Immature natural killer cell (primary cell): Measurements from ENCODE around the gene SPECC1L. TPM values are rescaled to one million over a fixed set of nuclear protein-coding genes. Genes with fewer than 3 reads are reported as not detected.
A peak's percentile ranks its signal among the peaks of the same experiment; 100 is the strongest.

ENCODE experiments used
- DNase-seq, 3 donors: peaks; one replicate each; pipeline ENCODE4 v3.0.0; 2022; ENCODE audit warnings: mixed read lengths in 1 of 3
- H3K27ac Mint-ChIP-seq, 6 donors: one replicate each; pipeline ENCODE4 v1.8.0; 2020; ENCODE audit warnings: mixed read lengths in 6 of 6, mild to moderate bottlenecking in 5 of 6, inconsistent platforms in 4 of 6, moderate library complexity in 3 of 6
- H3K27me3 Mint-ChIP-seq, 3 donors: one replicate each; pipeline ENCODE4 v1.8.0; 2020 to 2021; ENCODE audit warnings: low read depth in 3 of 3, mild to moderate bottlenecking in 3 of 3, mixed read lengths in 3 of 3, moderate library complexity in 3 of 3, inconsistent platforms in 1 of 3
- H3K36me3 Mint-ChIP-seq, 3 donors: one replicate each; pipeline ENCODE4 v1.8.0; 2020; ENCODE audit warnings: mixed read lengths in 3 of 3, inconsistent platforms in 2 of 3, mild to moderate bottlenecking in 2 of 3
- H3K4me1 Mint-ChIP-seq, 2 donors: one replicate each; pipeline ENCODE4 v1.8.0; 2020; ENCODE audit warnings: inconsistent platforms in 2 of 2, mild to moderate bottlenecking in 2 of 2, mixed read lengths in 2 of 2, moderate library complexity in 1 of 2
- H3K4me3 Mint-ChIP-seq, 5 donors: one replicate each; pipeline ENCODE4 v1.8.0; 2020; ENCODE audit warnings: mild to moderate bottlenecking in 5 of 5, mixed read lengths in 5 of 5, inconsistent platforms in 3 of 5, moderate library complexity in 3 of 5
- H3K9me3 Mint-ChIP-seq, 6 donors: one replicate each; pipeline ENCODE4 v1.8.0; 2020; ENCODE audit warnings: mild to moderate bottlenecking in 6 of 6, mixed read lengths in 6 of 6, inconsistent platforms in 4 of 6, moderate library complexity in 3 of 6
- polyA plus RNA-seq, 3 donors: library from polyadenylated mRNA; unstranded; fragments of 300-500 nt; fragmentation: Illumina TruSeq; gene quantifications; one replicate each; pipeline ENCODE4 v1.2.3, GENCODE V29; 2021

Gene SPECC1L
- polyA plus RNA-seq, 3 donors from 2014 or later, result 3.0 to 17.6 (median 5.3) TPM

DNA sequence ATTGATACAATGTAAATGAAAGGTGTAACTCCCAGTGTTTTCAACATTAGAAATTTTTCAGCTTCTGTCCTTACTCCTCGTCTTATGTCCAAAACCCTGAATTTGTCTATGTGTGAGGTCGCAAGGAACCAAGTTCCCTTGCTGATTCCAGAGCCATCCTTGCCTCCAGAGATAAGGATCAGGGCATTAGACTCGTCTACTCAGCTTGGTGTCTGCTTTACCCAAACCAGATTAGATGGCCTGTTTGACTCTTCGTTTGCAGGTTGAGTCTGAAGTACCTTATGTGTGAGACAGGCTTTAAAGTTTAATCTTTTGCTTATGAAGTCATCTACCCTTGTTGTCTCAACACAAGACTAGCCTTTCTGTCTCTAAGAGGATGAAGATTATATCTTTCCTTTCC lies 55.6 kb downstream of the SPECC1L start:
- DNase-seq, result no peak
- Mint-ChIP-seq H3K27ac (no peak overlapping the region), H3K27me3 (peaks cover 0 to 2% (median 1%) of the 10 kb centered on the region in 3 donors), H3K36me3 (peaks cover 5 to 44% (median 19%) of the 10 kb centered on the region in 3 donors), H3K4me1 (peaks cover 11 to 30% of the 10 kb centered on the region in 2 donors), H3K4me3 (no peak overlapping the region), H3K9me3 (no peaks in the 10 kb centered on the region)

DNA sequence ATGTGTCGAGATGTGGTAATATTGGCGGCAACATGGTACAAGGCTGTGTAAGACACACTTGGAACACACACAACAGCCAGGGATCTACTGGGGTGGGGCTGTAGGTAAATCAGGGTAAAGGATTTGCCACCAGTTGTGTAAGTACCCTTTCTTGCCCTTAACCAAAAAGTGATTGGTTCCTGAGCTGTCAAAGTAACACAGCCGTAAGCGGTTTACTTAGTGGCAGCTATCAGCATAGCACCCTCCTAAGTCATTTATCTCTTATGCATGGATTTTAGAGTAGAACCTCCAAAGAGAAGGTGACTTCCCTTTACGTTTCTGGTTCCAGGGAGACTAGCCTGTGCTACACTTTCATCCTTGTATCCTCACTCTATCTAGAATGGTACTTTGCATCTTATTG lies 57.2 kb downstream of the SPECC1L start:
- Mint-ChIP-seq H3K27me3 (peaks cover 0 to 2% (median 1%) of the 10 kb centered on the region in 3 donors), H3K9me3 (no peaks in the 10 kb centered on the region), H3K27ac (no peak overlapping the region), H3K36me3 (peaks cover 5 to 34% (median 13%) of the 10 kb centered on the region in 3 donors), H3K4me3 (no peak overlapping the region), H3K4me1 (peaks cover 11 to 30% of the 10 kb centered on the region in 2 donors)
- DNase-seq, result no peak

DNA sequence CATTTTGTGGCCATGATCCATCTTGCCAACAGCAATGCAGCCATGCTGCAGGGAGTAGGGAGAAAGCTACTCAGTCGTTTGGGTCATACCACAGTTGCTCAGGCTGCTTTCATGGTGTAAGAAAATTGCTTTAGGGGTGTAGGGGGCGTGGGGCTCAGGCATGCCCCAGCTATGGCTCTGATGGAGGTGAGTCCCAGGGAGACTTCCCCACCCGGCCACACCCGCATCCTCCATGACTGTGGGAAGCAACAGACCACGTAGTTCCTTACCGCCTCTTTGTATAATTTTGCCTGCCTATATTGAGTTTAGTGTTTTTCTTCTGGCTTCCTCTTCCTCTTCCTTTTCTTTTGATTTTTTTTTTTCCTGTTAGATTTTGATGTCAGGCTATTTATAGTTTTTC lies 58.8 kb downstream of the SPECC1L start:
- Mint-ChIP-seq H3K9me3 (no peaks in the 10 kb centered on the region), H3K27me3 (peaks cover 0 to 2% (median 1%) of the 10 kb centered on the region in 3 donors), H3K4me1 (peaks cover 7 to 24% of the 10 kb centered on the region in 2 donors), H3K27ac (peak overlapping the region in 4 of 6 donors; percentile 12 to 74 (median 50)), H3K36me3 (peaks cover 5 to 31% (median 13%) of the 10 kb centered on the region in 3 donors), H3K4me3 (no peak overlapping the region)
- no peak for DNase-seq

DNA sequence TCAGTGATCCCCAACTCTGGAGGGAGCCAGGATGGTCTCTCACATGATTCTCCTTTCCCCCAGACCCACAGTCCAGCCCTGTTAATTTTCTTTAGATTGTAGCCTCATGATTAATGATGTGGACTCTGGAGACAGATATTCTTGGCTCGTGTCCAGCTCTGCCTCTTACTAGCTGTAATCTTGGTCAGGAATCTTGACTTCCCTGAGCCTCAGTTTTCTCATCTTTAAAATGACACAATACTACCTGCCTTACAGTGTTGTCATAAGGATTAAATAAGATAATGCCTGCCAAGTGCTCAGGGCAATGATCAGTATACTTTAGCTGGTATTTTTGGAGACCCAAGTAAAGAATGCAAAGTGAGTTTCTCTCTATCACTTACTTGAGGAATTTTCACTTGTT lies 60.0 kb downstream of the SPECC1L start:
- H3K9me3 Mint-ChIP-seq, result no peaks in the 10 kb centered on the region
- DNase-seq, result no peak
- H3K4me3 Mint-ChIP-seq, result no peak overlapping the region
- H3K27me3 Mint-ChIP-seq, result peaks cover 0 to 2% (median 1%) of the 10 kb centered on the region in 3 donors
- peaks cover 13 to 38% (median 21%) of the 10 kb centered on the region in 3 donors for H3K36me3 Mint-ChIP-seq
- H3K4me1 Mint-ChIP-seq, result peaks cover 5 to 22% of the 10 kb centered on the region in 2 donors
- H3K27ac Mint-ChIP-seq, result peak overlapping the region in 1 of 6 donors; percentile 44

DNA sequence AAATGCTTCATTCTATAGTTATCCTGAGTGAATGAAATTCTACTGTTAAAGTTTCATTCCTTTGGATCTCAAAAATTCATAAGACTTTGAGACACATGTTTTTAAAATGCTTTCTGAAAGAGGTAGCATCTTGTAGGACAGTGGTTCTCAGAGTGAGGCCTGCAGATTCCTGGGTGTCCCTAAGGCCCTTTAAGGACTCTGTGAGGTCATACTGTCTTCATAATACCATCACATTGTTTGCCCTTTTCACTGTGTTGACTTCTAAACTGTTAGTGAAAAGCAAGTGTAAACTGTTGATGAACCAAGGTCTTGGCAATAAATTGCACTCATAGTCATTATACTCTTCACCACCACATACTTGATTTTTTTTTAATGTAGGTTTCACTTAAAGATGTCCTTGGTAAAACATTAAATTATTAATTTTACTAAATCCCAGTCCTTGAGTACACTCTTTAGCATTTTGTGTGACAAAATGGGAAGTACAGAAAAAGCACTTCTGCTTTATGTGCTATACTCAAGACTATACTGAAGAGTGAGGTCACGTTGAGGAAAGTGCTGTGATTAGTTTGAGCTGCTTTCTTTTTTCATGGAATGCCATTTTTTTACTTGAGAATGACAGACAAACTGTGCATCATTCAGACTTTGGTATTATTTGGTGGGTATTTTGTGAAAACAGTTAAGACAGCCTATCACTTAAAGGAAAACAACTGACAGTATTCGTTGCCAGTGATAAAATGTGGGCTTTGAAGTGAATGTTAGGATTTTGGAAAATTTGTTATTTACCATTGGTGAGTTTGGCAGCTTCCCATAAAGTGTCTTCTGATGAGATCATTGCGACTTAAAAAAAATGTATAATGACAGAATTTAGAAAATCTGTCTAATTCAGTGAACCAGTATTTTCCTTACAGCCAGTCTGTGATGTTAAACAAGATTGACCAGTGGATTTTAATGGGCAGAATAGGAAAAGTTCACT lies 61.1 kb downstream of the SPECC1L start:
- Mint-ChIP-seq H3K27me3 (peaks cover 0 to 2% (median 0%) of the 10 kb centered on the region in 3 donors), H3K4me3 (no peak overlapping the region), H3K4me1 (peaks cover 5 to 14% of the 10 kb centered on the region in 2 donors), H3K36me3 (peaks cover 13 to 38% (median 18%) of the 10 kb centered on the region in 3 donors), H3K27ac (peak overlapping the region in 1 of 6 donors; percentile 53), H3K9me3 (no peaks in the 10 kb centered on the region)
- DNase-seq, result no peak

DNA sequence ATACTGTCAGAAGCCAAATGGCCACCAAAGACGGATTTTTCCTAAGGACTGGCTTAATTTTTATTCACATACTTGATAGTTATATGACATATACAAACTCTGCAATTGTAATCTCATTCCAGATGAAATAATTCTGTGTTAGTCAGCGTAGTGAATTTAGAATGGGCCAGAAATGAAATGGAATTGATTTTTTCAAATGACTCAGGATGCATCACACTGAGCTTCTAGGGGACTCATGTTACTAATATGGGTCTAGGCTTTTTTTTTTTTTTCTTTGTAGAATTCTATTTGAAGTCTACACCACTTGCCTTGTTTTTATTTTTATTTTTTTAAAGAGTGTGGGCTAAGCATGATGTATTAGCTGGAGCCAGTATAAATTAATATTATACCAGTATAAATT lies 62.7 kb downstream of the SPECC1L start:
- H3K4me1 Mint-ChIP-seq, result peaks cover 5 to 14% of the 10 kb centered on the region in 2 donors
- no peak for DNase-seq
- H3K9me3 Mint-ChIP-seq, result no peaks in the 10 kb centered on the region
- peaks cover 0 to 2% (median 0%) of the 10 kb centered on the region in 3 donors for H3K27me3 Mint-ChIP-seq
- H3K27ac Mint-ChIP-seq, result no peak overlapping the region
- no peak overlapping the region for H3K4me3 Mint-ChIP-seq
- H3K36me3 Mint-ChIP-seq, result peaks cover 13 to 37% (median 24%) of the 10 kb centered on the region in 3 donors

DNA sequence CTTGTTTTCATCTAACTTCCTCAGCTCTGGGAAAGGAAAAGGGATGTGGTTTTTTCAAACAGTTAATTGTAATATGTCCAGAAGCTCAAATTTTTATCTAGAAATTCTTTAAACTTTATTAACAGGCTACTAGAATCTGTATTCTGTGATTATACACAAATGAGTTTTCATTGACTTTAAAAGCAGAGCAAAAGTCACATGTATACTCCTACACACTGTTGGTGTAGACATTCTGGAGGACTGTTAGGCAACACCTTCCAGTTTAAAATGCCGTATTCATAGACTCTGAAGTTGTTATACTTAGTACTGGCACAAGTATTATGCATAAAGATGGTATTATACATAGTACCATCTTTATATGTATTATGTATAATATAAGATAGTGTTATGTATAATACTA lies 64.9 kb downstream of the SPECC1L start:
- Mint-ChIP-seq H3K4me3 (no peak overlapping the region), H3K27me3 (no peaks in the 10 kb centered on the region), H3K36me3 (peaks cover 8 to 26% (median 23%) of the 10 kb centered on the region in 3 donors), H3K27ac (peak overlapping the region in 2 of 6 donors; percentile 46 to 78), H3K9me3 (no peaks in the 10 kb centered on the region), H3K4me1 (peaks cover 4 to 9% of the 10 kb centered on the region in 2 donors)
- DNase-seq, result no peak

DNA sequence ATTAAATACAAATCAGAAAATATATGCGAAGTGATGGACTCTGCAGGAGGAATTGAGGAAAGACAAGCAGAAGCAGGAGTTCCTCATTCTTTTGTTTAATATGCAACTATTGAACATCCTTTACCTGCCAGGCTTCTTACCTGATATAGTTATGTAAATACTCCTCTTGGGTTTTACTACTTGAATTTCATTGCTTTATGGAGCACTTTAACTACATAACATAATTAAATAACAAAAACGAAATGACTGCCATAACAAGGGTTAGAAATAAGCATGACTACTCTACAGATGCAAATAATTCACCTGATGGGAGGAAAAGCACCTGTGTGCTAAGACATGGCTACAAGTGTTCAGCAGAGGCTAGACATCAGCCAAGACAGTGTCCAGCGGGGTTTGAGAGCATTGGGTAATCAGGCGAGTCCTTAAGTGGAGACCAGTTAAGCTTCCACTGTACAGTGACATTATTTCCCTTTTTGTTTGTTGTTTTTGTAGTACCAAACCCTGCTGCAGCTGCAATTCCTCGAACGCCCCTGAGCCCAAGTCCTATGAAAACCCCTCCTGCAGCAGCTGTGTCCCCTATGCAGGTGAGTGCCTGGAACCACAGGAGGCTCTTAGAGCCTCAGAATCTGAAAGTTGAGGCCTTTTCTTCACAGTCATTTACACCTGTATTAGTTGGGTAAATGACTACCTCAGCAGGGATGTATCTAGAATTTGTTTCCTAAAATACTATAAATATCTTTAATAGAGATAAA lies 67.4 kb downstream of the SPECC1L start:
- H3K27me3 Mint-ChIP-seq, result no peaks in the 10 kb centered on the region
- H3K4me3 Mint-ChIP-seq, result no peak overlapping the region
- no peaks in the 10 kb centered on the region for H3K9me3 Mint-ChIP-seq
- H3K36me3 Mint-ChIP-seq, result peaks cover 17 to 40% (median 21%) of the 10 kb centered on the region in 3 donors
- DNase-seq, result no peak
- H3K4me1 Mint-ChIP-seq, result peaks cover 4 to 9% of the 10 kb centered on the region in 2 donors
- H3K27ac Mint-ChIP-seq, result no peak overlapping the region

DNA sequence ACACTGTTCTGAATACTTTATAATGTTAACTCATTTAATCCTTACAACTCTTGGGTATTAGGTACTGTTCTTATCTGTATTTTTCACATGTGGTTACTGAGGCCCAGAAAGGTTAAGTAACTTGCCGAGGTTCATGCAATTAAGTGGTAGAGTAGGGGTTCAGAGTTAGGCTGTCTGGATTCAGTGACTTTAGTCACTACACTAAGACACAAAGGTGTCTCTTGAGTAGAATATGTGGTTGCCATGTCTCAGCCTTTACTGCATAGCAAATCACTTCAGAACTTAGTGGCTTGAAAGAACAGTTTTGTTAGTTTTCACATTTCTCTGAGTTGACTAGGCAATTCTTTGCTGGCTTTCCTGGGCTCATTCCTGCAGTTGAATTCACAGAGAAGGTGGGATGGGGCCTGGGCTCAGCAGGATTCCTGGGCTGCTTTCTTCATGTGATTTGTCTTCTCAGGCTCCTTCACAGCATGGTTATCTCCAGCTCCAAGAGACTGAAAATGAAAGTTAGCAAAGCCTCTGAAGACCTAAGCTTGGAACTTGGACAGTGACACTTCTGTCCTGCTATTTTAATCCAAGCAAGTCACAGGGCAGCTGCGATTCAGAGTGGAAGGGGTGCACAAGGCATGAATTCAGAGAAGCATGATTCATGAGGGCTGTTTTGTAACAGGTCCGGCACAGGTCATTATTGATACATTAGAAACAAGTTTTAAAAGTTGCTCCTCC lies 68.3 kb downstream of the SPECC1L start:
- Mint-ChIP-seq H3K36me3 (peaks cover 17 to 40% (median 22%) of the 10 kb centered on the region in 3 donors), H3K27ac (peak overlapping the region in 2 of 6 donors; percentile 23 to 53), H3K9me3 (no peaks in the 10 kb centered on the region), H3K4me1 (peaks cover 4 to 9% of the 10 kb centered on the region in 2 donors), H3K27me3 (no peaks in the 10 kb centered on the region), H3K4me3 (no peak overlapping the region)
- DNase-seq, result no peak

DNA sequence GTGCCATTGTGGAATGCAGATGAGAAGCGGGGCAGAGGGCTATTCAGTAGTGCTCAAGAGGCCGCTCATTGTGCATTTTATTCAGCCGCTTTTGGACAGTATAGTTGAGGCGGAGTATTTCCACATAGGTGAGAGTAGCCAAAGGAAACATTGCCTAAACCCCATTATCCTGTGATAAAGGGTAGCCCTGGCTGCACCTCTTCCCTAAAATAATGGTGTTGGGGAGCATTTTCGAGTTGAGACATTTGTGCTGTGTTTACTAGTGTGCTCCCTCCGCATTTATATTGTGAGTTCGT lies 68.8 kb downstream of the SPECC1L start:
- Mint-ChIP-seq H3K4me3 (no peak overlapping the region), H3K4me1 (peaks cover 4 to 9% of the 10 kb centered on the region in 2 donors), H3K36me3 (peaks cover 22 to 43% (median 26%) of the 10 kb centered on the region in 3 donors), H3K27me3 (no peaks in the 10 kb centered on the region), H3K27ac (peak overlapping the region in 1 of 6 donors; percentile 23), H3K9me3 (no peaks in the 10 kb centered on the region)
- no peak for DNase-seq

DNA sequence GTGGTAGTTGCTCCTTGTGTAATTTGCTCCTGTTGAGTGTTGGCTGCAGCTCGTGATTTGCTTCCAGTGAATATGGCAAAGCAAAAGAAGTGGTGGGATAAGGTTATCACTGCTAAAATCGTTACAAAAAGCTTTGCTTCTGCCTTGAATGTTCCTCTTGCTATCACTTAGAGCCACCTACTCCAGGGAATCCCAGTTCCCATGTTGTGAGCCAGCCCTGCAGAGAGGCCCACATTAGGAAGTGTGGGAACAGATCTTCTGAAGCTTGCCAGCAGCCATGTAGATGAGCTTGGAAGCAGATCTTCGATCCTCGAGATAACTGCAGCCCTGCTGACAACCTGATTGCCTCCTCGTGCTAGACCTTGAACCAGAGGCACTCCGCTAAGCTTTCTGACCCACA lies 71.0 kb downstream of the SPECC1L start:
- no peak overlapping the region for H3K27ac Mint-ChIP-seq
- H3K4me3 Mint-ChIP-seq, result no peak overlapping the region
- no peaks in the 10 kb centered on the region for H3K27me3 Mint-ChIP-seq
- no peaks in the 10 kb centered on the region for H3K9me3 Mint-ChIP-seq
- H3K4me1 Mint-ChIP-seq, result no peaks in the 10 kb centered on the region
- no peak for DNase-seq
- peaks cover 18 to 41% (median 19%) of the 10 kb centered on the region in 3 donors for H3K36me3 Mint-ChIP-seq

DNA sequence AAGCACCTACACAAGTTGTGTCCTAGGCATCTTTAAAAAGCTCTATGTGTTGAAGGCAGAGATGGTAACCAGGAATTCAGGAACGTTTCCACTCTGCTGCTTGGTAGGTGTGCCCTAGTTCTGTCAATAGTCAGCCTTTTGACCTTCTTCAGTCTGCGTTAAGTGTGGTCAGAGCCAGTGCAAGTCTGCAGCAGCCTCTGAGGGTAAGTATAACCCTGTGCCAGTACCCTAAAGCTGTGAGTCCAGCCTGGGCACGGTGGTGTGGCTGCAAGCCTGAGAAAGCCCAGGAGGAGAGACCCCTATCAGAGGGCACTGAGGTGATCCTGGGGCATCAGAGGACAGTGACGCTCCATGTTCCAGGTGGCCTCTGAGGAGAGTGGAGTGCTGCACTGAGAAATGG lies 80.0 kb downstream of the SPECC1L start:
- Mint-ChIP-seq H3K27me3 (peaks cover 0 to 5% (median 0%) of the 10 kb centered on the region in 3 donors), H3K9me3 (no peaks in the 10 kb centered on the region), H3K27ac (no peak overlapping the region), H3K4me3 (no peak overlapping the region), H3K4me1 (peaks cover 0 to 2% of the 10 kb centered on the region in 2 donors), H3K36me3 (peaks cover 30 to 62% (median 43%) of the 10 kb centered on the region in 3 donors)
- no peak for DNase-seq

DNA sequence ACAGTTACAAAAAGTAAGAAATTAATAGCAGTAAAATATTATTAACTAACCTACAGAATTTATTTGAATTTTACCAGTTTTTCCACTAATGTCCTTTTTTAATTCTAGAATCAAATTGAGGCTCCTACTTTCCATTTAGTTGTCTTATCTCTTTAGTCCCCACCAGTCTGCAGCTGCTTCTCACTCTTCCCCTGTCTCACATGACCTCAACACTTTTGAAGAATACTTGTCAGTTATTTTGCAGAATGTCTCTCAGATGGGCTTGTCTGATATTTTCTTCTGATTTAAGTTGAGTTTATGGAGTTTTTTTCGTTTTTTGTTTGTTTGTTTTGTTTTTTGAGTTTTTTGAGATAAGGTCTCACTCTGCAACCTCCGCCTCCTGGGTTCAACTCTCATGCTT lies 82.5 kb downstream of the SPECC1L start:
- Mint-ChIP-seq H3K4me1 (peaks cover 0 to 2% of the 10 kb centered on the region in 2 donors), H3K4me3 (no peak overlapping the region), H3K27me3 (peaks cover 0 to 2% (median 0%) of the 10 kb centered on the region in 3 donors), H3K36me3 (peaks cover 28 to 61% (median 37%) of the 10 kb centered on the region in 3 donors), H3K27ac (no peak overlapping the region), H3K9me3 (no peaks in the 10 kb centered on the region)
- DNase-seq, result no peak
